Naive thymus-derived CD4-positive, alpha-beta T cell (primary cell): ENCODE measurements around the gene TRAFD1. TPM values are rescaled to one million over a fixed set of nuclear protein-coding genes. Genes with fewer than 3 reads are reported as not detected.

Experiments used
- ATAC-seq: fragments of 150-1000 bp; cut with Tn5 transposase; 2 replicates; pipeline ENCODE4 v1.10.0; 2021; ENCODE audit warnings: mild to moderate bottlenecking, moderate library complexity
- CTCF ChIA-PET: fragments of 350-600 bp; sonication (Branson Sonifier 250); formaldehyde crosslinking; loops from one replicate; lab custom pipeline; 2021; ENCODE audit warnings: antibody characterized with exemption; lab: Charles Lee
- POLR2A ChIA-PET: fragments of 350-600 bp; sonication (Branson Sonifier 250); formaldehyde crosslinking; loops from one replicate; lab custom pipeline; 2021; ENCODE audit warnings: antibody characterized with exemption, inconsistent platforms; lab: Charles Lee
- DNase-seq, 9 donors: peaks; one replicate each; pipeline versions ENCODE4 v3.0.0 to v3.0.0-alpha.2; 2020 to 2022; ENCODE audit warnings: mixed read lengths in 1 of 9
- H3K27ac ChIP-seq: one replicate; pipeline ENCODE4 v1.7.0; 2013; ENCODE audit warnings: mild to moderate bottlenecking, low read depth, low read length, moderate library complexity
- H3K27me3 ChIP-seq, 2 donors: one replicate each; pipeline ENCODE4 v1.7.0; 2013; ENCODE audit warnings: low read length in 2 of 2, mild to moderate bottlenecking in 2 of 2, moderate library complexity in 2 of 2; ENCODE audit not compliant: control insufficient read depth in 2 of 2, insufficient read depth in 2 of 2
- H3K36me3 ChIP-seq, 3 experiments: 1 replicate in 2 of 3; 2 replicates in 1 of 3; pipeline ENCODE4 v1.7.0; 2013; ENCODE audit warnings: low read length in 3 of 3, mild to moderate bottlenecking in 3 of 3, moderate library complexity in 1 of 3; ENCODE audit not compliant: insufficient read depth in 3 of 3, control insufficient read depth in 2 of 3
- H3K4me1 ChIP-seq, 2 donors: one replicate each; pipeline ENCODE4 v1.7.0; 2013; ENCODE audit warnings: low read length in 2 of 2, mild to moderate bottlenecking in 2 of 2, moderate library complexity in 1 of 2; ENCODE audit not compliant: control insufficient read depth in 2 of 2, insufficient read depth in 2 of 2
- H3K4me3 ChIP-seq: 2 replicates; pipeline ENCODE4 v1.7.0; 2013; ENCODE audit warnings: mild to moderate bottlenecking, low read length
- H3K9me3 ChIP-seq, 3 experiments: 1 replicate in 2 of 3; 2 replicates in 1 of 3; pipeline ENCODE4 v1.7.0; 2013; ENCODE audit warnings: low read length in 3 of 3; ENCODE audit not compliant: control insufficient read depth in 2 of 3
- H3K27ac Mint-ChIP-seq, 9 donors: one replicate each; pipeline ENCODE4 v1.8.0; 2020 to 2022; ENCODE audit warnings: mixed read lengths in 9 of 9, mild to moderate bottlenecking in 8 of 9, moderate library complexity in 5 of 9, inconsistent platforms in 2 of 9
- H3K27me3 Mint-ChIP-seq, 5 donors: one replicate each; pipeline ENCODE4 v1.8.0; 2021 to 2022; ENCODE audit warnings: mixed read lengths in 5 of 5, mild to moderate bottlenecking in 1 of 5
- H3K36me3 Mint-ChIP-seq, 5 donors: one replicate each; pipeline ENCODE4 v1.8.0; 2020 to 2022; ENCODE audit warnings: mixed read lengths in 5 of 5, mild to moderate bottlenecking in 3 of 5, inconsistent platforms in 1 of 5
- H3K4me1 Mint-ChIP-seq, 7 donors: one replicate each; pipeline ENCODE4 v1.8.0; 2020 to 2022; ENCODE audit warnings: mixed read lengths in 7 of 7, mild to moderate bottlenecking in 3 of 7, inconsistent platforms in 1 of 7
- H3K4me3 Mint-ChIP-seq, 10 donors: one replicate each; pipeline ENCODE4 v1.8.0; 2020 to 2022; ENCODE audit warnings: mild to moderate bottlenecking in 10 of 10, mixed read lengths in 10 of 10, moderate library complexity in 6 of 10, inconsistent platforms in 2 of 10
- H3K9me3 Mint-ChIP-seq, 11 donors: one replicate each; pipeline ENCODE4 v1.8.0; 2020 to 2022; ENCODE audit warnings: mixed read lengths in 11 of 11, mild to moderate bottlenecking in 4 of 11, inconsistent platforms in 1 of 11, moderate library complexity in 1 of 11
- intact Hi-C, 2 donors: fragments of 100-400 bp; cut with micrococcal nuclease; formaldehyde crosslinking; loops; one replicate each; pipeline ENCODE4 v1.15.1; 2023
- polyA plus RNA-seq, 2 donors: library from polyadenylated mRNA; unstranded; fragments of 300-500 nt; fragmentation: Illumina TruSeq; gene quantifications; one replicate each; pipeline ENCODE4 v1.2.3, GENCODE V29; 2021
- total RNA-seq, 6 experiments: library from RNA in 5 of 6; stranded (reverse) in 5 of 6; gene quantifications; 1 replicate in 5 of 6; 2 replicates in 1 of 6; pipeline ENCODE4 v1.2.3 and lab custom pipeline; 2021 to 2026

The TRAFD1 gene
- total and polyA plus RNA-seq, 7 experiments from 2014 or later, result 22.1 to 86.6 (median 43.7) TPM

DNA sequence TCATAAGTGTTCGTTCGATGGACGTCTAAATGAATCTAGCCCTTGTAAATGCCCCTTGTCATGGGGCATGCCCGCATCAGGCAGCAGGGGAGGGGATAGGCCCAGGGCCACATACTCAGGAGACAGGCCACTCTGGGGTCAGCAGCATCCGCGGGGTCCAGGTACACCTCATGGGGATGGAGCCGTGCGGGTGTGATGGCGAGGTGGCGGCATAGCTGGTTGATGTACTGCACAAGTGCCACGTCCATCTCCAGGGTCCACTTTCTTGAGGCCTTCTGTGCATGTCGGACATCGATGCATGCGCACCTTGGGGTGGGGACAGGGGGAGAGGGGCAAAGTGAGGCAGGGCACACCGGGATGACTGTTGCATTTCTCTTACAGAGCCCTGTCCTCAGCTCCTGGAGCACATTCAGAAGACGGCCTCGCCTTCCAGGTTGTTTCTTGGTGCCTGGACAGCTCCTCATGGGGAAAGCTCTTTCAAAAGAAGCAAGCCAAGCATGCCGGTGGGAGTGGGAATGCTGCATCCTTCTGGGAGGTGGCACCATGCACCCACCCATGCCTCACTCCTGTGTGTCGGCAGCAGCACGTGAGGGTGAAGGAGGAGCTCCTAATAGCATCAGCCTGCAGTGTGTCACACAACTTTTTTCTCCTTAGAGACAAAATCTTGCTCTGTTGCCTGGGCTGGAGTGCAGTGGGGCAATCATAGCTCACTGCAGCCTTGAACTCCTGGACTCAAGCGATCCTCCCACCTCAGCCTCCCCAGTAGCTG is 47.4 kb downstream of the TRAFD1 start:
- Histone ChIP-seq H3K27ac (no peak overlapping the region), H3K36me3 (peaks cover 0 to 42% (median 0%) of the 10 kb centered on the region in 3 experiments), H3K4me1 (no peaks in the 10 kb centered on the region), H3K9me3 (no peaks in the 10 kb centered on the region), H3K4me3 (no peak overlapping the region), H3K27me3 (no peaks in the 10 kb centered on the region)
- ChIA-PET CTCF (interaction anchor here (0.7 kb wide), 1 partner anchor 215 kb away, joined by 3 read pairs; no protein-coding TSS in a partner anchor), POLR2A (interaction anchor here (0.7 kb wide), 1 partner anchor 11 kb away, joined by 3 read pairs; no protein-coding TSS in a partner anchor)
- DNase-seq (no peak), ATAC-seq (no peak)
- Mint-ChIP-seq H3K4me1 (peaks cover 0 to 2% (median 0%) of the 10 kb centered on the region in 7 donors), H3K4me3 (no peak overlapping the region), H3K36me3 (peaks cover 4 to 35% (median 18%) of the 10 kb centered on the region in 5 donors), H3K27ac (no peak overlapping the region), H3K9me3 (no peaks in the 10 kb centered on the region), H3K27me3 (no peaks in the 10 kb centered on the region)
- intact Hi-C loops, result loop anchor here in 1 of 2 donors (5.0 kb wide), 1 partner anchor 225 kb away; no protein-coding TSS in a partner anchor

GRCh38 chr12:112175361-112176155 is 50.2 kb downstream of the TRAFD1 start:
- Histone ChIP-seq H3K9me3 (no peaks in the 10 kb centered on the region), H3K27me3 (no peaks in the 10 kb centered on the region), H3K27ac (no peak overlapping the region), H3K36me3 (peaks cover 0 to 69% (median 9%) of the 10 kb centered on the region in 3 experiments), H3K4me3 (no peak overlapping the region), H3K4me1 (no peaks in the 10 kb centered on the region)
- ATAC-seq, result no peak
- no peak overlapping the region for H3K4me3 Mint-ChIP-seq
- no peaks in the 10 kb centered on the region for H3K4me1 Mint-ChIP-seq
- DNase-seq, result no peak
- peaks cover 12 to 43% (median 20%) of the 10 kb centered on the region in 5 donors for H3K36me3 Mint-ChIP-seq
- ChIA-PET CTCF (no interaction called here), POLR2A (no interaction called here)
- intact Hi-C loops, result no loop called here
- H3K27me3 Mint-ChIP-seq, result no peaks in the 10 kb centered on the region
- H3K9me3 Mint-ChIP-seq, result no peaks in the 10 kb centered on the region
- H3K27ac Mint-ChIP-seq, result peak overlapping the region in 2 of 9 donors; percentile 30 to 59

DNA sequence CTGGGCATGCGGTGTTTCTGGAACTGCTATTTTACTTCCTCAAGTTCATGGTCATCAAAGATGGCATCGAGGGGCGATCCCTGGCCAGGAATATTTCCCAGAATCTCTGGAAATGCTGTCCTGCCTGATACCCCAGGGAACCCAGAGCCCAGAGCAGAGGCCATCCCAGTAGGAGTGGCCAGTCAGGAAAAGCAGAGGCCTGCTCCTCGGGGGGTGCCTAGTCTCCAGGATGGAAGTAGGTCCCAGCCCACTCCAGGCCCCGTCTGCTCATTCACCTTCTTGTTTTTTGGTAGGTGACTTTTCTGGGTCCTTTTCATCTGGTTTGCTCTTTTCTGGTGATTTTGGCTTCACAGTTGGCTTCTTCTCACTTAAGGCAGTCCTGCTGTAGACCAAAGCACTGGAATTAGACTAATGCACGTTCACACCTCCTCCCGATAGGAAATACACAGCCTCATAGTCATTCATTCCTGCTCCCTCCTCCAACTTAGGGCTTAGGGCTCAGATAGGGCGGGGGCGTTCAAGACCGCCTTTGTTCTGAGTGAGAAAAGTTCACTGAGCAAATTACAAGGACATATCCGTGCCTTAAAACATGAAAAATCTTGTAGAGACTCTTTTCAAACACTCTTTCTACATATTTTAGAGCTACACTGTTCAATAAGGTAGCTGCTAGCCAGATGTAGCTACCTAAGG is 51.1 kb downstream of the TRAFD1 start:
- H3K36me3 ChIP-seq, result peaks cover 0 to 62% (median 9%) of the 10 kb centered on the region in 3 experiments
- ChIA-PET CTCF (no interaction called here), POLR2A (no interaction called here)
- H3K9me3 ChIP-seq, result no peaks in the 10 kb centered on the region
- H3K27me3 Mint-ChIP-seq, result no peaks in the 10 kb centered on the region
- H3K9me3 Mint-ChIP-seq, result no peaks in the 10 kb centered on the region
- no peak overlapping the region for H3K4me3 ChIP-seq
- no peak overlapping the region for H3K27ac ChIP-seq
- H3K4me1 ChIP-seq, result no peaks in the 10 kb centered on the region
- intact Hi-C loops, result no loop called here
- DNase-seq, result no peak
- ATAC-seq, result no peak
- peaks cover 12 to 47% (median 20%) of the 10 kb centered on the region in 5 donors for H3K36me3 Mint-ChIP-seq
- peak overlapping the region in 1 of 9 donors; percentile 24 for H3K27ac Mint-ChIP-seq
- no peaks in the 10 kb centered on the region for H3K4me1 Mint-ChIP-seq
- no peaks in the 10 kb centered on the region for H3K27me3 ChIP-seq
- no peak overlapping the region for H3K4me3 Mint-ChIP-seq

DNA sequence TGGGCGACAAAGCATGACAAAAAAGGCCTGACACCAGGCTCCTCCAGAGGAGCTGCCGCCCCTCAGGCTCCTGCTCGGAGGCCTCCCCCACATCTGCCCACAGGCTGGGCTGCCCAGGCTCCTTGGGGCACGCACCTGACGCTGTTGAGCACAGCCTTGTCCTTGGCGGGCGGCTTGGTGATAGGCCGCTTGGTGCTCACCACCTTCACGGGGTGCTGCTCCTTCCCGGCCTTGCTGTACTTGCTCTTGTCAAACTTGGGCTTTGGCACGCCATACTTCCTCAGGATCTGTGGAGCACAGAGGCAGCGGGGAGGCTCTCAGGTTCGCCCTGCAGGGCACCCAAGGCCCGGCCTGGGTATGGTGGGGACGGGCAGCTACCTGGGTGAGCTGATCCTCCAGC is 53.4 kb downstream of the TRAFD1 start:
- H3K27ac ChIP-seq, result no peak overlapping the region
- no peak for ATAC-seq
- no peaks in the 10 kb centered on the region for H3K4me1 ChIP-seq
- H3K9me3 Mint-ChIP-seq, result no peaks in the 10 kb centered on the region
- H3K9me3 ChIP-seq, result no peaks in the 10 kb centered on the region
- H3K27ac Mint-ChIP-seq, result no peak overlapping the region
- H3K4me1 Mint-ChIP-seq, result peaks cover 0 to 3% (median 0%) of the 10 kb centered on the region in 7 donors
- H3K4me3 ChIP-seq, result no peak overlapping the region
- H3K36me3 ChIP-seq, result peaks cover 0 to 64% (median 9%) of the 10 kb centered on the region in 3 experiments
- intact Hi-C loops, result no loop called here
- no peak overlapping the region for H3K4me3 Mint-ChIP-seq
- ChIA-PET CTCF (no interaction called here), POLR2A (no interaction called here)
- peaks cover 12 to 39% (median 20%) of the 10 kb centered on the region in 5 donors for H3K36me3 Mint-ChIP-seq
- no peak for DNase-seq
- no peaks in the 10 kb centered on the region for H3K27me3 ChIP-seq
- no peaks in the 10 kb centered on the region for H3K27me3 Mint-ChIP-seq

GRCh38 chr12:112179341-112179740 is 54.0 kb downstream of the TRAFD1 start:
- no peaks in the 10 kb centered on the region for H3K27me3 ChIP-seq
- no peak overlapping the region for H3K27ac Mint-ChIP-seq
- peaks cover 0 to 3% (median 0%) of the 10 kb centered on the region in 7 donors for H3K4me1 Mint-ChIP-seq
- H3K27me3 Mint-ChIP-seq, result no peaks in the 10 kb centered on the region
- H3K27ac ChIP-seq, result no peak overlapping the region
- H3K36me3 ChIP-seq, result peaks cover 0 to 69% (median 9%) of the 10 kb centered on the region in 3 experiments
- ChIA-PET POLR2A (no interaction called here), CTCF (no interaction called here)
- no peak overlapping the region for H3K4me3 ChIP-seq
- no peak for DNase-seq
- H3K4me1 ChIP-seq, result no peaks in the 10 kb centered on the region
- no peaks in the 10 kb centered on the region for H3K9me3 ChIP-seq
- ATAC-seq, result no peak
- intact Hi-C loops, result no loop called here
- H3K36me3 Mint-ChIP-seq, result peaks cover 12 to 39% (median 20%) of the 10 kb centered on the region in 5 donors
- H3K4me3 Mint-ChIP-seq, result no peak overlapping the region
- H3K9me3 Mint-ChIP-seq, result no peaks in the 10 kb centered on the region

DNA sequence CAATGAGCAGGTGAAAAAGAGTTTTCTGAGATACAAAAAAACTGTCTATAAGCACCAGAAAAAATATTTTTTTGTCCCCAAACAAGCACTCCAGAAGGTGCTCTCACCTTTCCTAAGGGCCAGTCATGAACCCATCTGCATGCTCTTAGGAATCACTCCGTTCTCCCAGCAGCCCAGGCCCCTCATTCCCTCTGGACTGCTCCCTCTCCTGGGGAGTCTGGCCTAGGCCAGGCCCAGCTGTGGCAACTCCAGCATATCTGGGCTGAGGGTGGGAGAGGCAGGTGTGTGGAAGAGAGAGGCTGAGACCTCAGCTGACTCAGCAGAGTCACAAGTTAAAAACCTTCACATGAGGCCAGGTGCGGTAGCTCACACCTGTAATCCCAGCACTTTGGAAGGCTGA is 54.6 kb downstream of the TRAFD1 start:
- H3K36me3 Mint-ChIP-seq, result peaks cover 10 to 41% (median 18%) of the 10 kb centered on the region in 5 donors
- no peaks in the 10 kb centered on the region for H3K27me3 ChIP-seq
- no peaks in the 10 kb centered on the region for H3K27me3 Mint-ChIP-seq
- H3K4me1 ChIP-seq, result no peaks in the 10 kb centered on the region
- ChIA-PET POLR2A (no interaction called here), CTCF (no interaction called here)
- intact Hi-C loops, result no loop called here
- H3K36me3 ChIP-seq, result peaks cover 0 to 72% (median 14%) of the 10 kb centered on the region in 3 experiments
- no peak overlapping the region for H3K27ac Mint-ChIP-seq
- H3K27ac ChIP-seq, result no peak overlapping the region
- no peak overlapping the region for H3K4me3 ChIP-seq
- no peak overlapping the region for H3K4me3 Mint-ChIP-seq
- no peaks in the 10 kb centered on the region for H3K9me3 Mint-ChIP-seq
- ATAC-seq, result no peak
- DNase-seq, result no peak
- peaks cover 0 to 3% (median 0%) of the 10 kb centered on the region in 7 donors for H3K4me1 Mint-ChIP-seq
- H3K9me3 ChIP-seq, result no peaks in the 10 kb centered on the region
